Osteoblast (primary cell): Measurements from ENCODE around the gene GAD2. TPM values are rescaled to one million over a fixed set of nuclear protein-coding genes. Genes with fewer than 3 reads are reported as not detected.

Experiments
- DNase-seq: peaks from one replicate; pipeline ENCODE4 v3.0.0; 2011; ENCODE audit warnings: low spot score, mixed read lengths; ENCODE audit not compliant: insufficient read length; ENCODE audit errors: missing footprints
- H2AFZ ChIP-seq: 2 replicates; pipeline ENCODE4 v1.6.0; 2011; ENCODE audit warnings: mild to moderate bottlenecking, low read length
- H3K27ac ChIP-seq: 2 replicates; pipeline ENCODE4 v1.5.1; 2011; ENCODE audit warnings: mild to moderate bottlenecking, low read depth, low read length, moderate library complexity
- H3K27me3 ChIP-seq: 2 replicates; pipeline ENCODE4 v1.6.0; 2012; ENCODE audit warnings: mild to moderate bottlenecking, control low read depth, inconsistent platforms, low read length, moderate library complexity; ENCODE audit not compliant: insufficient read depth
- H3K36me3 ChIP-seq: 2 replicates; pipeline ENCODE4 v1.5.1; 2011; ENCODE audit warnings: mild to moderate bottlenecking, low read length, control low read depth, moderate library complexity; ENCODE audit not compliant: insufficient read depth
- H3K4me1 ChIP-seq: 2 replicates; pipeline ENCODE4 v1.5.1; 2011; ENCODE audit warnings: mild to moderate bottlenecking, low read length, control low read depth, moderate library complexity; ENCODE audit not compliant: insufficient read depth
- H3K4me2 ChIP-seq: 2 replicates; pipeline ENCODE4 v1.6.0; 2011; ENCODE audit warnings: mild to moderate bottlenecking, low read length; ENCODE audit not compliant: insufficient read depth
- H3K4me3 ChIP-seq: fragments of 200-600 bp; sonication (generic); 3 replicates; pipeline ENCODE4 v1.5.1; 2012; ENCODE audit warnings: mild to moderate bottlenecking, low read length, inconsistent platforms; ENCODE audit not compliant: insufficient read depth
- H3K79me2 ChIP-seq: 2 replicates; pipeline ENCODE4 v1.6.0; 2012; ENCODE audit warnings: mild to moderate bottlenecking, low read length, control low read depth, inconsistent platforms; ENCODE audit not compliant: insufficient read depth
- H3K9me3 ChIP-seq: 2 replicates; pipeline ENCODE4 v1.5.1; 2011; ENCODE audit warnings: low read depth, low read length, control low read depth
- H4K20me1 ChIP-seq: 2 replicates; pipeline ENCODE4 v1.6.0; 2012; ENCODE audit warnings: mild to moderate bottlenecking, low read length, control low read depth; ENCODE audit not compliant: insufficient read depth
- CTCF ChIP-seq: IDR thresholded peaks from 2 replicates; pipeline ENCODE4 v1.5.1; 2011; ENCODE audit warnings: mild to moderate bottlenecking, low read depth, low read length, moderate library complexity; ENCODE audit errors: extremely low read depth
- total RNA-seq: library from RNA; depleted of rRNA; stranded (reverse); fragments of >200 nt; gene quantifications from 2 replicates; pipeline ENCODE4 v1.2.3, GENCODE V29; 2012

Gene GAD2
- total RNA-seq, 1 donor = not detected

- Histone ChIP-seq H3K9me3 (no peaks in the 10 kb centered on the region), H3K79me2 (no peaks in the 10 kb centered on the region), H2AFZ (no peak overlapping the region), H3K4me1 (no peaks in the 10 kb centered on the region), H3K27ac (no peak overlapping the region), H3K36me3 (no peaks in the 10 kb centered on the region), H3K4me3 (no peak overlapping the region), H3K27me3 (no peaks in the 10 kb centered on the region), H3K4me2 (no peak overlapping the region), H4K20me1 (no peaks in the 10 kb centered on the region)
- no peak for TF ChIP-seq CTCF
- DNase-seq = no peak
These were observed 83.4 kb downstream of the GAD2 start for GRCh38 chr10:26300001-26300400.

- Histone ChIP-seq H3K4me2 (no peak overlapping the region), H3K4me1 (no peaks in the 10 kb centered on the region), H3K9me3 (no peaks in the 10 kb centered on the region), H3K36me3 (no peaks in the 10 kb centered on the region), H3K4me3 (no peak overlapping the region), H2AFZ (no peak overlapping the region), H4K20me1 (no peaks in the 10 kb centered on the region), H3K79me2 (no peaks in the 10 kb centered on the region), H3K27ac (no peak overlapping the region), H3K27me3 (no peaks in the 10 kb centered on the region)
- DNase-seq = no peak
- TF ChIP-seq CTCF = no peak
These were observed 86.8 kb downstream of the GAD2 start for GRCh38 chr10:26303366-26303765.

- H4K20me1 ChIP-seq = no peaks in the 10 kb centered on the region
- H3K27ac ChIP-seq = no peak overlapping the region
- H3K36me3 ChIP-seq = no peaks in the 10 kb centered on the region
- H3K27me3 ChIP-seq = no peaks in the 10 kb centered on the region
- no peak for DNase-seq
- no peak overlapping the region for H3K4me2 ChIP-seq
- no peaks in the 10 kb centered on the region for H3K79me2 ChIP-seq
- no peak overlapping the region for H3K4me3 ChIP-seq
- H3K9me3 ChIP-seq = no peaks in the 10 kb centered on the region
- H2AFZ ChIP-seq = no peak overlapping the region
- no peaks in the 10 kb centered on the region for H3K4me1 ChIP-seq
- no peak for TF ChIP-seq CTCF
These were observed 93.8 kb downstream of the GAD2 start for GRCh38 chr10:26310361-26310760.

GRCh38 chr10:26311383-26311940, 94.9 kb downstream of the GAD2 start:
- no peaks in the 10 kb centered on the region for H4K20me1 ChIP-seq
- H2AFZ ChIP-seq = no peak overlapping the region
- no peaks in the 10 kb centered on the region for H3K9me3 ChIP-seq
- no peak overlapping the region for H3K4me3 ChIP-seq
- no peaks in the 10 kb centered on the region for H3K27me3 ChIP-seq
- no peak for TF ChIP-seq CTCF
- no peak overlapping the region for H3K27ac ChIP-seq
- DNase-seq = no peak
- no peaks in the 10 kb centered on the region for H3K79me2 ChIP-seq
- no peaks in the 10 kb centered on the region for H3K4me1 ChIP-seq
- H3K4me2 ChIP-seq = no peak overlapping the region
- H3K36me3 ChIP-seq = no peaks in the 10 kb centered on the region
